Mononuclear cell (primary cell): ENCODE data around the gene P2RY6. TPM values are rescaled to one million over a fixed set of nuclear protein-coding genes. Genes with fewer than 3 reads are reported as not detected.
"Not testable (repeated sequence)": the region's sequence is repeated elsewhere in the genome, so short reads cannot be mapped to it uniquely, and the experiment has no call there.

ENCODE experiments used
- H3K27me3 ChIP-seq: 2 replicates; pipeline ENCODE4 v1.6.0; 2011; ENCODE audit warnings: low read length, control low read depth; ENCODE audit not compliant: insufficient read depth
- H3K4me1 ChIP-seq: 2 replicates; pipeline ENCODE4 v1.5.1; 2011; ENCODE audit warnings: mild to moderate bottlenecking, low read length, control low read depth; ENCODE audit not compliant: insufficient read depth
- H3K4me3 ChIP-seq: 2 replicates; pipeline ENCODE4 v1.5.1; 2011; ENCODE audit warnings: mild to moderate bottlenecking, low read length, moderate library complexity
- H3K9me3 ChIP-seq: 2 replicates; pipeline ENCODE4 v1.5.1; 2011; ENCODE audit warnings: low read depth, mild to moderate bottlenecking, control low read depth, low read length
- total RNA-seq: library from RNA; depleted of rRNA; stranded (reverse); fragments of >200 nt; gene quantifications from one replicate; pipeline ENCODE4 v1.2.3, GENCODE V29; 2012

The P2RY6 gene
- total RNA-seq, 1 donor, result 0.42 TPM

DNA sequence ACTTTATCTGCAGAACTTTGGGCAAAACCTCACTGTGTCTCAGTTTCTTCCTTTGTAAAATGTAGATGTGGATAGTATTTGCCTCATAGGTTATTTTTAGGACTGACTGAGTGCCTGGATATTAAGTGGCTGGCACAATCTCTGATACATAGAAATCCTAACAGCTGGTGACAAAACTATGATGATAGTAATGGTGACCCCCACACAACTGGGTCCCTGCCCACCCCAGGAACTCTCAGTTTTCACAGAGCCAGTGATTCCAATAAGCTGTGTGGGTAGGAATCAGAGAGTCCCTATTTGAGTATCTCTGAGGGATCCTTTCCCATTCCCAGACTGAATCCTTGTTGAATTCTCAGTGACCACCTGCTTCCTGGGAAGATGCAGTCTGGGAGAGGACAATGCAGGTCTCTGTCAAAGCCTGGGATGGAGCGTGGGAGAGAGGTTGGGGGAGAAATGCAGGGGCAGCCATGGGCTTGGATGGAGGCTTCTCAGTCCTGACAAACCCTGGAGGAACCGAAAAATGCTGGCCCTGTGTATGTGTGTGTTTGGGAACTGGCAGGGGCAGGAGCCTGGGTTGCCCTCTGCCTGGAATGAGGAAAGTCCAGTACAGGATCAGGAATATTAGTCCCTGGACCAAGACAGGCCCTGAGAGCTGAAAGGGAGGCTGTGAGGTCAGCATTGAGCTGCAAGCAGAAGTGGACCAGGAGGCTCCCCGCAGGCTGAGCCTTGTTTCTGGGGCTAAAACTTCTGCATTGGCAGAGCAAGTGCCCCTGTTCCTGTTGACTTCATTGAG lies 6.1 kb upstream of the P2RY6 start:
- Histone ChIP-seq H3K27me3 (peaks cover 32% of the 10 kb centered on the region), H3K9me3 (no peaks in the 10 kb centered on the region), H3K4me3 (no peak overlapping the region), H3K4me1 (peaks cover 11% of the 10 kb centered on the region)

DNA sequence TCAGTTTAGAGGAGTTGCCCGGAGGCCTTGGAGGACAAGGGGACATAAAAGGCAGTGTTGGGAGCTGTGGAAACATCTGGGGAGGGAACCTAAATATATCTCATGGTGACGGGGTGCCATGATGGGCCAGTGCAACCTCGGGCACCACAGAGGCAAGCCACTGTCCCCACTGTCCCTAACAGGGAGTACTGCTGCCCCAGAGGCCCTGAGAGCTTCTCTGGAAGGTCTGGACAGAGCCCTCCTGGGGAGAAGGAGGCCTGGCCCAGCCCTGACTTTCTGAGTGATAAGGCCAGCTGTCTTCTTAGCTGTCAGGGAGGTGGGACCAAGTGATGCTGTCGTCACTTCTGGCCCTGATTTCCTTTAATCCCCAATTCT lies 5.5 kb upstream of the P2RY6 start:
- peaks cover 32% of the 10 kb centered on the region for H3K27me3 ChIP-seq
- no peak overlapping the region for H3K4me3 ChIP-seq
- no peaks in the 10 kb centered on the region for H3K9me3 ChIP-seq
- H3K4me1 ChIP-seq, result peaks cover 13% of the 10 kb centered on the region

DNA sequence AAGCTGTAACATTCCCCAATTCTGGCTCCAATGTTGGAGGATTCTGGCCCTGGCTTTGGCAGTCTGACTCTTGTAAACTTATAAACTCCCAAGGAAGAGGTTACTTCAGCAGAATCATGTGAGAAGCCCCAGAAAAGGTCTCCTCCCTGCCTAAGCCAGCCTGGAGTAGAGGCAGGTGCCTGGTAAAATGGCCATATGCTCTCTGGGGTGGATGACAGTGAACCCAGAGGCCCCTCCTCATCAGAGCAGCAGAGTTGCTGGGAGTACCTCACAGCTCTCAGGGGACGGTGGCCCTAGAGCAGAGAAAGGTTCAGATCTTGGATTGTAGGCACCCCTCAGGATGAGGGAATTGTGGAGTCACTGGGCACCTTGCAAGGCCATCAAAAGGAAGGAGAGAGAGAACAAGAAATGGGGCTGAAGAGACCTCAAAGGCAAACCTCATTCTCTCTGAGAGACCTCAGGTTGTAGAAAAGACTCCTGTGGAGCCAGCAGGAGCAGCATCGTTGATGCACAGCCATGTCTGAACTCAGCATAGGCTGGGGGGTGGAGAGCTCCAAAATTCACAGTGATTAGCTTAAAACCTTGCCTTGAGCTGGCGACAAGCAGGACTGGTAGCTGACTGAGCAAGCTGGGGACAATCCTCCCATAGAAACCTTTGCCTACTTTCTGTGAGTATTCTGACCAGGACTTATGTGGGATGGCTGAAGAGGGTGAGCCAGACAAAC lies 4.9 kb upstream of the P2RY6 start:
- Histone ChIP-seq H3K4me1 (peaks cover 19% of the 10 kb centered on the region), H3K9me3 (no peaks in the 10 kb centered on the region), H3K4me3 (no peak overlapping the region), H3K27me3 (peaks cover 28% of the 10 kb centered on the region)

DNA sequence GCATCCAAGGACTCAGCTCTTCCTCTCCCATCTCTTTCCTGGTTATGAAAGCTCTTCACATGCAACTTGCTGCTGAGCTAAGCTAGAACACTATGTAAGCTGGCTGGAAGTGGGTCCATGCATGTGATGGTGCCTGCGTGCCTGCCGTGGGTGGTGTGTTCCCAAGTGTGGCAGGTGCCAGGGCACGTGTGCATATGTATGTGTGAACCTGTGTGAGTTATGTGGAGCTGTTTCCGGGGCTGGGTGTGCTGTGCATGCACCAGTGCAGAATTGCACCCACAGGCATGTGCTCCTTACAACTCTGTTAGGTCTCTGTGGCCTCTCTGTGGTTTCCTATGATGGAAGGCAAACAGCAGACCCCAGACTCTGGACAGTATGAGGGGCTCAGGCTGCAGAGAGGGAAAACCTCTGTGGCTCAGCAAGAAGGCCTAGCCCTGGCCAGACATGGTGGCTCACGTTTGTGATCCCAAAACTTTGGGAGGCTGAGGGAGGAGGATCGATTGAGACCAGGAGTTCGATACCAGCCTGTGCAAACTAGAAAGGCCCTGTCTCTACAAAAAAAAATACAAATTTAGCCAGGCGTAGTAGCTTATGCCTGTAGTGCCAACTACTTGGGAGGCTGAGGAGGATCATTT lies 4.1 kb upstream of the P2RY6 start:
- H3K9me3 ChIP-seq, result no peaks in the 10 kb centered on the region
- peaks cover 23% of the 10 kb centered on the region for H3K27me3 ChIP-seq
- no peak overlapping the region for H3K4me3 ChIP-seq
- H3K4me1 ChIP-seq, result peaks cover 25% of the 10 kb centered on the region

DNA sequence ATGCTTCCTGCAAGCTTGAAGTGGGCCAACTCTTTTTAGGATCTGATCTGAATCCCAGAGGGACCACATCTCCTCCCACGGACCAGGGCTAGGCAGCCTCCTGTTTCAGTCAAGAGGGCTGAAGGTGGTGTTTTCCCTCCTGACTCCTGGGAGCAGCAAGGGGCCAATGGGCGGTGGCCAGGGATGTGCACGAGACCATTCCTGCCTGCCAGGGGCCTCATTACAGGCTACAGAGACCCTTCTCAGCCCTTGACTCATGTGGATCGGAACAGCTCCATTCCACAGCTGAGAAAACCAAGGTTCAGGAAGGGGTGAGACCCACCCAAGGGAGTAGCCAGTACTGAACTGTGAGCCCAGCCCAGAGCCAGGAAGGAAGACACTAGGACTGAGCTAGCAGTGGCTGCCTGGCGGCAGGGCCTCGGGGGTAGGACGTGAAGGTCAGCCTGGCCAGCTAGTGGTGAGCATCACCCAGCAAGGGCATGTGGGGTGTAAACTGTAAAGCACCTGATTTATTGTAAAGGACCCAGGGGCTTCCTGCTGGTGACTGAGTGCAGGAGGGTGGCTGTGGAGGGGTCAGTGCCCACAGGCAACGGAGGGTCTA lies 3.4 kb upstream of the P2RY6 start:
- H3K4me3 ChIP-seq, result no peak overlapping the region
- H3K4me1 ChIP-seq, result peaks cover 25% of the 10 kb centered on the region
- peaks cover 18% of the 10 kb centered on the region for H3K27me3 ChIP-seq
- no peaks in the 10 kb centered on the region for H3K9me3 ChIP-seq

DNA sequence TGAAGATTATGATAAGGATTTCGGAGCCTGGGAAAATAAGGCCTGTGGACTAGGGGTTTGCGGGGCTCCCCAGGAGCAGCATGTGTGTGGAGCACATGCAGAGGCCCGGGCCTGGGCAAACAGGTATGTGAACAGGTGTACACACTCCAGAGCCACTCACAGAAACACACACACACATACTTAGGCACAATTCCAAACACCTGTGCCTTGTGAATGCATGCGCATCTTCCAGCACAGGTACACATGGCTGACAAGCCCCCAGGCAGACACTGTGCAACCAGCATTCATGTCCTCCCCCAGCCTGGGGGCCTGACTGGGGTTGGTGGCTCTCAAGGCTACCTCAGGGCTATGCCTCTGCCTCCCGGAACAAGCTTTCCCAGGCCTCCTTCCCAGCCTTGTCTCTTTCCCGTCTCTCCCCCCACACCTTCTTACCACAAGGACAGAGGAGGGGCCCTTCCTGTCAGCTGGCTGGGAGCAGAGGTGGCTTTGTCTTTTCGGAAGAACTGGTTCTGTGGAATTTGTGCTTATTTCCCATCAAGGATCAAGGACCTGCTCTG lies 2.6 kb upstream of the P2RY6 start:
- Histone ChIP-seq H3K9me3 (no peaks in the 10 kb centered on the region), H3K4me3 (no peak overlapping the region), H3K27me3 (peaks cover 11% of the 10 kb centered on the region), H3K4me1 (peaks cover 32% of the 10 kb centered on the region)

DNA sequence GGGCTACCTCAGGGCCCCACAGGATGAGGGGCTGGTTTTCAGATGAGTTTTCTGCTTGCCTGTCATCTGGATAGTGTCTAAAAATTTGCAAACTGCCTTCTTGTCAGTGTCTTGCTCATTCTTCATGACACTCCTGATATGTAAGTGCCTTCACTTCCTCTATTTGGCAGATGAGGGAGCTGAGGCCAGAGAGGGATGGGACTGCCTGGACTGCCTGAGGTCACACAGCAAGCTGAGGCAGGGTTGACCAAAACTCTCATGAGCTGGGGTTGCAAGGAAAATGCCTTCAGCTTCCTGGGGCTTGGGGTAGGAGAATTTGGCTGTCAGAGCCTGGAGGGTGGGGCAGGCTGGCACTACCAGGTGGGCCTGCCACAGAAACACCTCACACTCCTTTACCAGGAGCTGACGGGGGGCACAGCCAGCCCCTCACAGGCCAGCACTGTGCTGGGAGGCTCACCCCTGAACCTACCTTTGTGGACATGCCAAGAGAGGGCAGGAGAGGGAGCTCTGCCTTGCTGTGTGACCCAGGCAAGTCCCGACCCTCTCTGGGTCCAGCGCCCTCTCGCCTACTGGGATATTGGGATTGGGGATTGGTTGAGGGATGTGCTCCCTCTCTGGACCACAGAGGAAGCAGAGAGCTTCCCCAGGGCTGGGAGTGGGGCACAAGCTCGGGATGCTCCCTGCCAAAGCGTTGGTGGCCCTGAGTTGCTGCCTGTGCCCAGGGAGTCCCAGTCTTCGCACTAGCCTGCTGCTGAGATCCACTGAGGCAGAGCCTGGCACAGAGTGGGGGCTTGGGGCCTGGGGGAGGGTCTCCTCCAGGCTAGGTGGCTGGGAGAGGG lies 1.9 kb upstream of the P2RY6 start:
- Histone ChIP-seq H3K4me1 (peaks cover 39% of the 10 kb centered on the region), H3K27me3 (peaks cover 4% of the 10 kb centered on the region), H3K9me3 (no peaks in the 10 kb centered on the region), H3K4me3 (no peak overlapping the region)

DNA sequence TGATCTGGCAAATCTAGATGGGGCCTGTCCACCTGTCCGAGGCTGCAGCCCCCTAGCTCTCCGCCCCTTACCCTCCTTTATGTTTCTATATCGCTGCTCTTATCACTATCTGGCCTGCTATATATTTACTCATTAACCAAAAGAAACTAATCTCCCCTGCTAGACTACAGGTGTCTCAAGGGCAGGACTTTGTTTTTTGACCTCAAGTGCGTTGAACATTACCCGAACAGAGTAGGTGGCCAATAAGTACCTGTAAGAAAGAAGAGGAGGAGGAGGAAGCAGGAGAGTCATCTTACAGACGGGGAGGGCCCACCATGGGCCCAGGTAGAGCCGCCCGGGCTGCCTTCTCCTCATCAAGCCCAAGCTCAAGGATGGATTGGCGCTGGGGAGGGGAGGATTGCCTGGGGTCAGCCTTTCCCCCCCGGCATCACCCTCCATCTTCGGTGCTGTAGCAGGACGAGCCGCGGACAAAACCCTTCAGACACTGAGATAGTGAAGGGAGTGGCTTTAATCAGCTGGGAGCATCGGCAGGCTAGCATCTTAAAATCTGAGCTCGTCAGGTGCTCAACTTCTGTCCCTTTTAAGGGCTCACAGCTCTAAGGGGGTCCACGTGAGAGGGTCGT lies 1.2 kb upstream of the P2RY6 start:
- Histone ChIP-seq H3K9me3 (no peaks in the 10 kb centered on the region), H3K27me3 (no peaks in the 10 kb centered on the region), H3K4me3 (no peak overlapping the region), H3K4me1 (peaks cover 43% of the 10 kb centered on the region)

DNA sequence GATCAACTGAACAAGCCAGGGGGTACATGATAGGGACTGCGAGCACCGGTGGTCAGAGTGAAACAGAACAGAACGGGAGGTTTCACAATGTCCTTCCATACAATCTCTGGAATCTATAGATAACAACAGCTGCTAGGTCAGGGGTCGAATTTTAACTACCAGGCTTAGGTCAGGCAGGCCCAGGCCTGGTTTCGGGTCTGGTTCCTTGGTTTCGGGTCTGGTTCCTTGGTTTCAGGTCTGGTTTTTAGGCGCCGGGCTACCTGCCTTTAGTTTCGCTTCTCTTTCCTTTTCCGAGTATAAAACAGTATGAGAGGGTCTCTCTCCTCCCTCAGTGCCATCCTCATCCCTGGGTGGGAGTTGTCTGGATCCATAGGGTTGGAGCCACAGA lies 666 bp upstream of the P2RY6 start:
- H3K4me1 ChIP-seq, result peaks cover 43% of the 10 kb centered on the region
- not testable (repeated sequence) for H3K9me3 ChIP-seq, H3K27me3 ChIP-seq, H3K4me3 ChIP-seq

DNA sequence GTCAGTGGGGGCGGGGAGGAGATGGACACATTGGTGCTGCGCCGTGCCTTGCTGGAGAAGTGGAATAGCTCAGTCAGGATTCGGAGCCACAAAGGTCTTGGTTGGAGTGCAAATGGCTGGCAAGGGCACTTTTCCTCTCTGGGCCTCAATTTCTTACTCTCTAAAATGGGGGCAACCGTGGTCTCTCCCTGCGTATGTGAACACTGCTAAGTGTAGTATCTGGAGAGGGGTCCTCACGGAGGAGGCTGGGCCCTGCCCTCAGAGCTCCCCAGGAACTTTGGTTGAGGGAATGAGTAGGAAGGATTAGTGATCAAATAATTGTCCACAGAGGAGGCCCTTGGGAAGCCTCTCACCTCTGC lies 521 bp downstream of the P2RY6 start:
- H3K27me3 ChIP-seq, result no peaks in the 10 kb centered on the region
- no peak overlapping the region for H3K4me3 ChIP-seq
- H3K9me3 ChIP-seq, result no peaks in the 10 kb centered on the region
- peaks cover 43% of the 10 kb centered on the region for H3K4me1 ChIP-seq

DNA sequence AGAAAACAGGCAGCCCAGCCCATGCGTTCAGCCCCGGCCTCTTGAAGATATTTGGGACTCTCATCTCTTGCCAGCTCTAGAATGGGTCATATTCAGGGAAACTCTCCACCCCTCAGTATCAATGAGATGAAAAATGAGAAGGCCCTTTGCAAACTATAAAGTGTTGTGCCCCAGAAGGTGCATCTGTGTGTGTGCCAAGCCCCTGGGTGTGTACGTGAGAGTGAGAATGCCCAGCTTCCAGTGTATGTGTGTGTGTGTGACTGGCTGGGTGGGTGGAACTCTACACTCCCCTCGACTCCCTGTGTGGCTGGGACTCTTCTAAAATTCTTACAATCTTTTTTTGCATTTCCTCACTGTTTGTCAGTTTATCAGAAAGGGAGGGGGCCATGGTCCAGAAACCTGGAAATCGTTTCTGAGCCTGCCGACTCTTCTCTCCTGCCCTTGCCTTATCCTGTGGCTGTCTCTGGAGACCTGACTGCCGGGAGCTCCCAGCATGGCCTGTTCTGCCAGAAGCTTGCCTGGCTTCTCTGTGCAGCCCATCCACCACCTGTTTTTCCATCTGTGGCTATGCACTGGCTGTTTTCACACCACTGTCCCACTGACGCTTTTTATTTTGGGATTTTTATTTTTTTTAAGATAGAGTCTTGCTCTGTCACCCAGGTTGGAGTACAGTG lies 1.2 kb downstream of the P2RY6 start:
- no peak overlapping the region for H3K4me3 ChIP-seq
- H3K4me1 ChIP-seq, result peaks cover 43% of the 10 kb centered on the region
- H3K27me3 ChIP-seq, result no peaks in the 10 kb centered on the region
- H3K9me3 ChIP-seq, result no peaks in the 10 kb centered on the region

DNA sequence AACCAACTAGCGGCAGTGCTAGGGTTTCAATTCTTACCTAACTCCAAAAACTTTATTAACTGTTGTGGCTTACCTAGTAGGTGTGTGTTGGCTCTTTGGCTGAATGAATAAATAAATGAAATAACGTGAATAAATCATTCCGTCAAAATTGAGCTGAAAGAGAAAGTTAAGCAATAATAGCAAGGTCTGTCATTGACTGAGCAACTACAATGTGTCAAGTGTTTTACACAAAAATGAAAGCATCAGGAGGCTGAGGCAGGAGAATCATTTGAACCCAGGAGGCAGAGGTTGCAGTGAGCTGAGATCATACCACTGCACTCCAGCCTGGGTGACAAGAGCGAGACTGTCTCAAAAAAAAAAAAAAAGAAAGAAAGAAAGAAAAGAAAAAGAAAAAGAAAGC lies 2.1 kb downstream of the P2RY6 start:
- H3K27me3 ChIP-seq, H3K9me3 ChIP-seq, H3K4me3 ChIP-seq: not testable (repeated sequence)
- peaks cover 43% of the 10 kb centered on the region for H3K4me1 ChIP-seq

DNA sequence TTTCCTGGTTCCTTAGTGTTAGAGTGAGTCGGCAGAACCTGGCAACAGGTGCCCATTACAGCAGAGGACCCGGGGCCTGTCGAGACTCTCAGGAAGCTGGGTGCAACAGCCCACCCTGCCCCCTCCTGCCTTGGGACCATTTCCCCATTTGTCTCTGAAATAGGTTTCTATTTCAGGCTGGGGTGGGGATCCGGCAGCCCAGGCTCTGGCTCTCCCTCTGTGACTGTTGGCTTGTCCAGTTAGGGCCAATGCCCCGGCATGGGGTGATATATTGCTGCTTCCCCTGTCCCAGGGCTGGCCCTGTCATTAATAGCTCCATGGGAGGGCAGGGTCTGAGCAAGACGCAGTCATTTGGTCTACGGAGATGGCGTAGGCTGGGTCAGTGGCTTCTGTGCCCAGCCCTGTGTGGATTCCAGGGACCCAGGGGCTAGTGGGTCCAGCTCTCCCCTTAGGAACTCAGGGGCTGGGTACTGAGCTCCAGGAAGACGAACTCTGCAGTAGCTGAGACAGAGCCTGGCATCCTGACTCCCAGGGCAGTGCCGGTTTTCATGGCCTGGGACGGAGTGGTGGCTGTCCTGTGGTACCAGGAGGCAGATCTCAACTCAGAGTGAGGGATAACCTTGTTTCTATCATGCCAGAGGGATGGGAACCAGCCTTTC lies 2.7 kb downstream of the P2RY6 start:
- no peaks in the 10 kb centered on the region for H3K27me3 ChIP-seq
- no peak overlapping the region for H3K4me3 ChIP-seq
- H3K4me1 ChIP-seq, result peaks cover 39% of the 10 kb centered on the region
- H3K9me3 ChIP-seq, result no peaks in the 10 kb centered on the region
